ENCODE data around the gene ZNF84. TPM values are rescaled to one million over a fixed set of nuclear protein-coding genes. Genes with fewer than 3 reads are reported as not detected.
A peak's percentile ranks its signal among the peaks of the same experiment; 100 is the strongest.

Gene ZNF84
- total and polyA plus RNA-seq, 9 of the 15 experiments (the other 6 are each of a cell fraction or from before 2014, with no cell fraction given) = 8.8 to 24.3 (median 12.1) TPM

DNA sequence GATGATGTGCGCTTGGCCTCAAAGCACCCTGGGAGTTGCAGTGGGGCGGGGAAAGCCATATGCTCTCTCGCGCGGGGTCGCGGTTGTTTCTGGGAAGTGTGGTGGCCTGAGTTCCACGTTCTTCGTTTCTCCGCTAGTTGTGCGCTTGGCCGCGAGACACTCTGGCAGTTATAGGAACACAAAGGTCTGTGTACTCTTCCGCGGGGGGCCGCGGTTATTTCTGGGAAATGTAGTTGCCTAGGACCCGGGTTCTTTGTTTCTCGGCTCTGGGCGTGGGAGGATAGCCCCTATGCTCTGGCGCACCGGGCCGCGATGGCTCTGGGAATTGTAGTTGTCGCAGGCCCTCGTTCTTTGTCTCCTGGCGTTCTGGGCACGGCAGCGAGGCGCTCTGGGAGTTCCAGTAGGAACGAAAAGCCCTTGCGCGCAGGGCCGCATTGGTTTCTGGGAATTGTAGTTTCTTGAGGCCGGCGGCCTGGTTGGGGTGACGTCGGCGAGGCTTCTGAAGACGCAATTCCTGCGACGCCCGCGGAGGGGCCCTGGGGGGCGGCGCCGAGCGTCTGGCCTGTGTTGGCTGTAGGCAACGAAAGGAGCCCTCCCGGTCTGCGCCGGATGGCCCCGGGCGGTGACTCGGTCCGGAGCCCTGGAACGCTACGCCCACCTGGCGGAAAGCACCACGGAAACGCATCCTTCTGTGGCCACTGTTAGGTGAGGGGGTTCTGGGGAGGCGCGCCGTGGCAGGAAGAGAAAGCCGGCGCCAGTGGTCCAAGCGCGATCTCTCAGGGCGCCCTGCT, 43.3 kb downstream of the ZNF84 start, which contains the start of gene ZNF140 (continued):
- TF ChIP-seq ZNF830 (CRISPR knock-in tag; IDR thresholded peaks at IDR 0.05) = peak; percentile 80; the same call in 1 of the 2 replicates
- TF ChIP-seq ZNF232 (CRISPR knock-in tag; IDR thresholded peaks at IDR 0.05) = no peak
- peak; percentile 6; the same call in 1 of the 2 replicates for TF ChIP-seq XRCC5 (IDR thresholded peaks at IDR 0.05; ENCODE audit: low read depth, low read length)
- TF ChIP-seq, protein P1, sequence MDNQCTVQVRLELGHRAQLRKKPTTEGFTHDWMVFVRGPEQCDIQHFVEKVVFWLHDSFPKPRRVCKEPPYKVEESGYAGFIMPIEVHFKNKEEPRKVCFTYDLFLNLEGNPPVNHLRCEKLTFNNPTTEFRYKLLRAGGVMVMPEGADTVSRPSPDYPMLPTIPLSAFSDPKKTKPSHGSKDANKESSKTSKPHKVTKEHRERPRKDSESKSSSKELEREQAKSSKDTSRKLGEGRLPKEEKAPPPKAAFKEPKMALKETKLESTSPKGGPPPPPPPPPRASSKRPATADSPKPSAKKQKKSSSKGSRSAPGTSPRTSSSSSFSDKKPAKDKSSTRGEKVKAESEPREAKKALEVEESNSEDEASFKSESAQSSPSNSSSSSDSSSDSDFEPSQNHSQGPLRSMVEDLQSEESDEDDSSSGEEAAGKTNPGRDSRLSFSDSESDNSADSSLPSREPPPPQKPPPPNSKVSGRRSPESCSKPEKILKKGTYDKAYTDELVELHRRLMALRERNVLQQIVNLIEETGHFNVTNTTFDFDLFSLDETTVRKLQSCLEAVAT (IDR thresholded peaks at IDR 0.05) = 0 out of 4 replicates have a peak, but pooled peaks of 1 of the 2 experiments have one; percentile 58
- TF ChIP-seq, protein P2, sequence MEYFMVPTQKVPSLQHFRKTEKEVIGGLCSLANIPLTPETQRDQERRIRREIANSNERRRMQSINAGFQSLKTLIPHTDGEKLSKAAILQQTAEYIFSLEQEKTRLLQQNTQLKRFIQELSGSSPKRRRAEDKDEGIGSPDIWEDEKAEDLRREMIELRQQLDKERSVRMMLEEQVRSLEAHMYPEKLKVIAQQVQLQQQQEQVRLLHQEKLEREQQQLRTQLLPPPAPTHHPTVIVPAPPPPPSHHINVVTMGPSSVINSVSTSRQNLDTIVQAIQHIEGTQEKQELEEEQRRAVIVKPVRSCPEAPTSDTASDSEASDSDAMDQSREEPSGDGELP (CRISPR knock-in tag; IDR thresholded peaks at IDR 0.05; ENCODE audit: borderline replicate concordance) = peak; percentile 37
- TF ChIP-seq CBX3 (IDR thresholded peaks at IDR 0.05; ENCODE audit: borderline replicate concordance in 1 of 2, low read length in 2 of 2) = peak in 1 of 2 experiments; percentile 75; a peak in 2 of 3 replicates
- no peak for TF ChIP-seq RBM14 (IDR thresholded peaks at IDR 0.05; ENCODE audit: borderline replicate concordance, insufficient read depth, low read depth, low read length)
- peak; percentile 27; the same call in 1 of the 2 replicates for TF ChIP-seq NBN (IDR thresholded peaks at IDR 0.05; ENCODE audit: low read depth)
- TF ChIP-seq JUND (IDR thresholded peaks at IDR 0.05; ENCODE audit: borderline replicate concordance, low read depth, low read length) = peak; percentile 45
- TF ChIP-seq JUND (tag; IDR thresholded peaks at IDR 0.05; ENCODE audit: borderline replicate concordance, low read depth, low read length) = no peak; the same call in 1 of the 3 replicates
- no peak for TF ChIP-seq HEY1 (CRISPR knock-in tag; IDR thresholded peaks at IDR 0.05; ENCODE audit: borderline replicate concordance)
- no peak for TF ChIP-seq ERF (CRISPR knock-in tag; IDR thresholded peaks at IDR 0.05)
- TF ChIP-seq GABPA (tag; conservative IDR thresholded peaks at IDR 0.05; ENCODE audit: low read depth) = peak; percentile 90
- TF ChIP-seq, protein P3, sequence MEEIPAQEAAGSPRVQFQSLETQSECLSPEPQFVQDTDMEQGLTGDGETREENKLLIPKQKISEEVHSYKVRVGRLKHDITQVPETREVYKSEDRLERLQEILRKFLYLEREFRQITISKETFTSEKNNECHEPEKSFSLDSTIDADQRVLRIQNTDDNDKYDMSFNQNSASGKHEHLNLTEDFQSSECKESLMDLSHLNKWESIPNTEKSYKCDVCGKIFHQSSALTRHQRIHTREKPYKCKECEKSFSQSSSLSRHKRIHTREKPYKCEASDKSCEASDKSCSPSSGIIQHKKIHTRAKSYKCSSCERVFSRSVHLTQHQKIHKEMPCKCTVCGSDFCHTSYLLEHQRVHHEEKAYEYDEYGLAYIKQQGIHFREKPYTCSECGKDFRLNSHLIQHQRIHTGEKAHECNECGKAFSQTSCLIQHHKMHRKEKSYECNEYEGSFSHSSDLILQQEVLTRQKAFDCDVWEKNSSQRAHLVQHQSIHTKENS (CRISPR knock-in tag; IDR thresholded peaks at IDR 0.05) = no peak
- TF ChIP-seq, protein P4, sequence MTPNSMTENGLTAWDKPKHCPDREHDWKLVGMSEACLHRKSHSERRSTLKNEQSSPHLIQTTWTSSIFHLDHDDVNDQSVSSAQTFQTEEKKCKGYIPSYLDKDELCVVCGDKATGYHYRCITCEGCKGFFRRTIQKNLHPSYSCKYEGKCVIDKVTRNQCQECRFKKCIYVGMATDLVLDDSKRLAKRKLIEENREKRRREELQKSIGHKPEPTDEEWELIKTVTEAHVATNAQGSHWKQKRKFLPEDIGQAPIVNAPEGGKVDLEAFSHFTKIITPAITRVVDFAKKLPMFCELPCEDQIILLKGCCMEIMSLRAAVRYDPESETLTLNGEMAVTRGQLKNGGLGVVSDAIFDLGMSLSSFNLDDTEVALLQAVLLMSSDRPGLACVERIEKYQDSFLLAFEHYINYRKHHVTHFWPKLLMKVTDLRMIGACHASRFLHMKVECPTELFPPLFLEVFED (CRISPR knock-in tag; conservative IDR thresholded peaks at IDR 0.05) = no peak
- TF ChIP-seq, protein P5, sequence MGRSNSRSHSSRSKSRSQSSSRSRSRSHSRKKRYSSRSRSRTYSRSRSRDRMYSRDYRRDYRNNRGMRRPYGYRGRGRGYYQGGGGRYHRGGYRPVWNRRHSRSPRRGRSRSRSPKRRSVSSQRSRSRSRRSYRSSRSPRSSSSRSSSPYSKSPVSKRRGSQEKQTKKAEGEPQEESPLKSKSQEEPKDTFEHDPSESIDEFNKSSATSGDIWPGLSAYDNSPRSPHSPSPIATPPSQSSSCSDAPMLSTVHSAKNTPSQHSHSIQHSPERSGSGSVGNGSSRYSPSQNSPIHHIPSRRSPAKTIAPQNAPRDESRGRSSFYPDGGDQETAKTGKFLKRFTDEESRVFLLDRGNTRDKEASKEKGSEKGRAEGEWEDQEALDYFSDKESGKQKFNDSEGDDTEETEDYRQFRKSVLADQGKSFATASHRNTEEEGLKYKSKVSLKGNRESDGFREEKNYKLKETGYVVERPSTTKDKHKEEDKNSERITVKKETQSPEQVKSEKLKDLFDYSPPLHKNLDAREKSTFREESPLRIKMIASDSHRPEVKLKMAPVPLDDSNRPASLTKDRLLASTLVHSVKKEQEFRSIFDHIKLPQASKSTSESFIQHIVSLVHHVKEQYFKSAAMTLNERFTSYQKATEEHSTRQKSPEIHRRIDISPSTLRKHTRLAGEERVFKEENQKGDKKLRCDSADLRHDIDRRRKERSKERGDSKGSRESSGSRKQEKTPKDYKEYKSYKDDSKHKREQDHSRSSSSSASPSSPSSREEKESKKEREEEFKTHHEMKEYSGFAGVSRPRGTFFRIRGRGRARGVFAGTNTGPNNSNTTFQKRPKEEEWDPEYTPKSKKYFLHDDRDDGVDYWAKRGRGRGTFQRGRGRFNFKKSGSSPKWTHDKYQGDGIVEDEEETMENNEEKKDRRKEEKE (IDR thresholded peaks at IDR 0.05; ENCODE audit: borderline replicate concordance in 1 of 2, control insufficient read depth in 1 of 2, low read depth in 2 of 2, low read length in 1 of 2) = peak in 1 of 2 experiments; percentile 16; a peak in 1 of 4 replicates
- TF ChIP-seq ZFP1 (CRISPR knock-in tag; IDR thresholded peaks at IDR 0.05) = no peak
- peak; percentile 42; the same call in 1 of the 2 replicates for TF ChIP-seq RB1 (IDR thresholded peaks at IDR 0.05; ENCODE audit: low read depth)

All from K562 (cell line).